Gastroesophageal sphincter (tissue), 4 donors: ENCODE results near the gene PPFIA1. TPM values are rescaled to one million over a fixed set of nuclear protein-coding genes. Genes with fewer than 3 reads are reported as not detected.
A peak's percentile ranks its signal among the peaks of the same experiment; 100 is the strongest.

Experiments
- ATAC-seq: fragments of 150-250 bp; one replicate; pipeline ENCODE4 v1.9.1; 2016; ENCODE audit warnings: mild to moderate bottlenecking, moderate library complexity
- H3K27ac ChIP-seq, 4 donors: fragments of 200-600 bp; sonication (generic) in 3 of 4; 1 replicate in 3 of 4; 2 replicates in 1 of 4; pipeline ENCODE4 v1.5.1; 2016 to 2019
- H3K27me3 ChIP-seq: fragments of 200-600 bp; sonication (generic); one replicate; pipeline ENCODE4 v1.5.1; 2019
- H3K36me3 ChIP-seq, 2 donors: fragments of 200-600 bp; sonication (generic); one replicate each; pipeline ENCODE4 v1.5.1; 2019; ENCODE audit warnings: control low read depth in 1 of 2
- H3K4me1 ChIP-seq, 3 donors: fragments of 200-600 bp; sonication (generic); 1 replicate in 2 of 3; 2 replicates in 1 of 3; pipeline ENCODE4 v1.5.1; 2016 to 2019; ENCODE audit warnings: control low read depth in 2 of 3
- H3K4me3 ChIP-seq, 2 donors: fragments of 200-600 bp; sonication (generic); one replicate each; pipeline ENCODE4 v1.5.1; 2019; ENCODE audit warnings: mild to moderate bottlenecking in 1 of 2, moderate library complexity in 1 of 2
- H3K9me3 ChIP-seq, 3 donors: fragments of 200-600 bp; sonication (generic); one replicate each; pipeline ENCODE4 v1.5.1; 2017 to 2019; ENCODE audit warnings: control low read depth in 2 of 3
- EP300 ChIP-seq: sonication (generic); formaldehyde crosslinking; IDR thresholded peaks from one replicate; pipeline ENCODE4 v1.6.1; 2017; ENCODE audit warnings: antibody characterized with exemption, mild to moderate bottlenecking
- POLR2A ChIP-seq, 2 donors: fragments of 450-650 bp; IDR thresholded peaks; one replicate each; pipeline ENCODE4 v1.6.1; 2017; ENCODE audit warnings: antibody characterized with exemption in 2 of 2, mild to moderate bottlenecking in 2 of 2, moderate library complexity in 1 of 2
- POLR2AphosphoS5 ChIP-seq: sonication (generic); formaldehyde crosslinking; IDR thresholded peaks from one replicate; pipeline ENCODE4 v1.6.1; 2017; ENCODE audit warnings: antibody characterized with exemption
- WGBS, 2 donors: methylation state at CpG; one replicate each; pipeline ENCODE4 v1.1.5; 2018; ENCODE audit warnings: low coverage in 1 of 2; 5-methylcytosine and 5-hydroxymethylcytosine counted together
- total RNA-seq, 4 donors: library from RNA; depleted of rRNA; stranded (reverse); fragments of >200 nt; gene quantifications; one replicate each; pipeline ENCODE4 v1.1.0, GENCODE V29; 2016
- TF ChIP-seq, protein P1 (sequence below), 4 experiments: fragments of 200-600 bp in 2 of 4; fragments of 450-650 bp in 2 of 4; sonication (generic) in 1 of 4; IDR thresholded peaks; one replicate each; pipeline ENCODE4 v1.5.1; 2017 to 2019; ENCODE audit warnings: antibody characterized with exemption in 4 of 4, mild to moderate bottlenecking in 2 of 4, moderate library complexity in 2 of 4

The PPFIA1 gene
- total RNA-seq, 4 donors from 2014 or later = 54.3 to 68.8 (median 61.5) TPM

DNA sequence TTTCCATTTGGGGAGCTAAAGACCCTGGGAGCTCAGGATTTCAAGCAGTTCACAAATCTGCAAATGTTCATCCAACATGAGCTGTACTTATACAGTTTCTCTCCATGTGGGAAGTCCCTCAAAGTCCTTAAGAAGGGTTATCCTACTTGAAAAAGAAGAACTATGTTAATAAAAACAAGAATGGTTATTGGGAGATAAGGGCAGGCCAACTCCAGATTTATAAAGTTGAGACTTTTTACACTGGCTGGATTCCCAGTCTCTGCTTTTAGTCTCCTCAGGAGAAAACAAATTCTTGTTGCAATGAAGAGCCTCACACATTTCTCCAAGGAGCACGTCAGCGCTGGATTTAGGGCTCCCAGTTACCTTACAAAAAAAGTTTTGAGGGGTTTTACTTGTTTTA is 93.7 kb downstream of the PPFIA1 start:
- peak overlapping the region in 1 of 4 donors; percentile 12 for H3K27ac ChIP-seq
- TF ChIP-seq POLR2A (IDR thresholded peaks at IDR 0.05) (no peak), POLR2AphosphoS5 (no peak), EP300 (no peak)
- TF ChIP-seq, protein P1, sequence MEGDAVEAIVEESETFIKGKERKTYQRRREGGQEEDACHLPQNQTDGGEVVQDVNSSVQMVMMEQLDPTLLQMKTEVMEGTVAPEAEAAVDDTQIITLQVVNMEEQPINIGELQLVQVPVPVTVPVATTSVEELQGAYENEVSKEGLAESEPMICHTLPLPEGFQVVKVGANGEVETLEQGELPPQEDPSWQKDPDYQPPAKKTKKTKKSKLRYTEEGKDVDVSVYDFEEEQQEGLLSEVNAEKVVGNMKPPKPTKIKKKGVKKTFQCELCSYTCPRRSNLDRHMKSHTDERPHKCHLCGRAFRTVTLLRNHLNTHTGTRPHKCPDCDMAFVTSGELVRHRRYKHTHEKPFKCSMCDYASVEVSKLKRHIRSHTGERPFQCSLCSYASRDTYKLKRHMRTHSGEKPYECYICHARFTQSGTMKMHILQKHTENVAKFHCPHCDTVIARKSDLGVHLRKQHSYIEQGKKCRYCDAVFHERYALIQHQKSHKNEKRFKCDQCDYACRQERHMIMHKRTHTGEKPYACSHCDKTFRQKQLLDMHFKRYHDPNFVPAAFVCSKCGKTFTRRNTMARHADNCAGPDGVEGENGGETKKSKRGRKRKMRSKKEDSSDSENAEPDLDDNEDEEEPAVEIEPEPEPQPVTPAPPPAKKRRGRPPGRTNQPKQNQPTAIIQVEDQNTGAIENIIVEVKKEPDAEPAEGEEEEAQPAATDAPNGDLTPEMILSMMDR (IDR thresholded peaks at IDR 0.05) = no peak
- H3K27me3 ChIP-seq = no peaks in the 10 kb centered on the region
- no peak overlapping the region for H3K4me3 ChIP-seq
- ATAC-seq = no peak
- no peaks in the 10 kb centered on the region for H3K4me1 ChIP-seq
- no peaks in the 10 kb centered on the region for H3K9me3 ChIP-seq
- H3K36me3 ChIP-seq = peaks cover 0 to 67% of the 10 kb centered on the region in 2 donors
- 4 to 75% methylated on average over 2 of the region's 2 CpGs for WGBS, 2 donors

DNA sequence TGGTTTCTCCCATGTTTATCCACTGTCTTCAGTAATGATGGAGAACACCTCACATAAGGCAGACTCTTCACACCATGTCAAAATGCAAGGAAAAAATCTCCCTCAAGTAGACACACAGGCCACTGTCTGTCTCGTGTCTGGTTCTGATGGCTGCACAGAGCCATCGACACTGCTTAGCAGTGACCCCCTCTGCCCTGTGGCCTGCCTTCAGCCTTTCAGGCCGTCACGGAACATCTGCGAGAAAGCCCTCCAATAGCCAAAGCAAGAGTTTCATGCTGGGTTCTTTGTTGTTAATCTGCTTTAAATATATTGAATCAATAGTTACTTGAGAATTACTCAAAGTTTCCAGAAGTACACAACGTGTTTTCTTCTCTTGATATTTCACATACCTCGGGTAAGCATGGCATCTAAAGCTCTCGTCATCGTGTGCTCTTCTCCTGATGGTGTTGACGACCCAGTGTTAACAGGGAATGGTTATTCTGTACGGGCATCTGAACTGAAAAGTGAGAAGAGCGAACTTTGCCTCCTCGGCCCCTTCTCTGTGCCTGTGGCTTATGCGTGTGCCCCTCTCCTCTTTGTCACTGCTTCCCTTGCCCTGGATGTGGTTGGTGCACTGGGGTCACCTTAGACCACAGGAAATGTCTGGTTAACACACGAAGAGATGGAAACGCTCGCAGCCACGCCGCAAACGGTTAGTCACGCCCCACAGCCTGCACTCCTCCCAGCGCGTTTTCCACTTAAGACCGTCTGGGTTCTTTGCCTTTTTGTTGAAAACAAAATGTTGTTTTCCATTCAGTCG is 94.5 kb downstream of the PPFIA1 start:
- no peak for ATAC-seq
- WGBS, 2 donors = 70 to 90% methylated on average over 14 to 25 of the region's 25 CpGs
- Histone ChIP-seq H3K4me1 (no peaks in the 10 kb centered on the region), H3K9me3 (no peaks in the 10 kb centered on the region), H3K27ac (no peak overlapping the region), H3K36me3 (peaks cover 0 to 59% of the 10 kb centered on the region in 2 donors), H3K27me3 (no peaks in the 10 kb centered on the region), H3K4me3 (no peak overlapping the region)
- TF ChIP-seq POLR2A (IDR thresholded peaks at IDR 0.05) = no peak
- TF ChIP-seq, protein P1 (IDR thresholded peaks at IDR 0.05) = no peak
- no peak for TF ChIP-seq EP300
- TF ChIP-seq POLR2AphosphoS5 = no peak

DNA sequence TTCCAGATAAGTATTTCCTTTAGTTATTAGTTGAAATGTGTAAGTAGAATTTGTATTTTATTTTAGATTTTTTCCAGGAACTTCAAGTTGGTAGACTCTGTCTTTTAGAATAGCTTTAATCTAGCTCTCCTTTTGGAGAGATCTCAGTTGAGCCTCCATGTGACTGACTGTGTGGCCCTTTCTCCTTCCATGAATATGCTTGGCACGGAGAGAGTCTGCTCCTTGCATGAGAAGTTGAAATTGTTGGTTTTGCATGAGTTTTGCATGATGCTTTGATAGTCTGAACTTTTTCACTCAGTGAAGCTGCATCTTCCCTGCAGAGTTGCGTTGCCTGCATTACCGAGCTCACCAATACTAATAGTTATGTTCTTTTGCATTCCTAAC is 95.0 kb downstream of the PPFIA1 start:
- Histone ChIP-seq H3K27me3 (no peaks in the 10 kb centered on the region), H3K27ac (no peak overlapping the region), H3K4me1 (no peaks in the 10 kb centered on the region), H3K4me3 (no peak overlapping the region), H3K9me3 (no peaks in the 10 kb centered on the region), H3K36me3 (peaks cover 0 to 58% of the 10 kb centered on the region in 2 donors)
- WGBS, 2 donors = 100% methylated on average over 2 of the region's 3 CpGs; no CpG with 5 or more reads in 1 of the 2 donors
- TF ChIP-seq EP300 (no peak), POLR2A (IDR thresholded peaks at IDR 0.05) (no peak), POLR2AphosphoS5 (no peak)
- TF ChIP-seq, protein P1 (IDR thresholded peaks at IDR 0.05) = no peak
- no peak for ATAC-seq

DNA sequence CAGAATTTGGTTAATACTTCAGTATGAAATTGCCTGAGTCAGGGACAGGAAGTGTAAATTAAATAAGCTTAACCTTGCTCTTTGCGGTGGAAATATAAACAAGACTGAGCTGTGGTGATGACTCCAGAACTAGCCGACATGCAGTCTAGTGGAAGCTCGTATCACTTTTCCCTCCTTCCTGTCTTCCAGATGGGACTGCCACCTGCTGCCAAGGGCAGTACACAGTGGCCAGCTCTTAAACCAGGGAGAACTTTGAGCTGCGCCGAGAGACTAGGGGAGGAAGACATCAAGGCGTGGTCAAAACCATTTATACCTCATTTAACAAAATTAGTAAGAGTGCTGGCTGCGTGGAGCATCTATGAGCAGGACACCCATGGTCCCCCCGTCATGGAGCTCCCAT is 96.6 kb downstream of the PPFIA1 start:
- no peak for TF ChIP-seq POLR2AphosphoS5
- no peak for ATAC-seq
- Histone ChIP-seq H3K27ac (no peak overlapping the region), H3K4me1 (no peaks in the 10 kb centered on the region), H3K36me3 (peaks cover 0 to 53% of the 10 kb centered on the region in 2 donors), H3K9me3 (no peaks in the 10 kb centered on the region), H3K4me3 (no peak overlapping the region), H3K27me3 (no peaks in the 10 kb centered on the region)
- 50 to 74% methylated on average over 5 to 7 of the region's 8 CpGs for WGBS, 2 donors

DNA sequence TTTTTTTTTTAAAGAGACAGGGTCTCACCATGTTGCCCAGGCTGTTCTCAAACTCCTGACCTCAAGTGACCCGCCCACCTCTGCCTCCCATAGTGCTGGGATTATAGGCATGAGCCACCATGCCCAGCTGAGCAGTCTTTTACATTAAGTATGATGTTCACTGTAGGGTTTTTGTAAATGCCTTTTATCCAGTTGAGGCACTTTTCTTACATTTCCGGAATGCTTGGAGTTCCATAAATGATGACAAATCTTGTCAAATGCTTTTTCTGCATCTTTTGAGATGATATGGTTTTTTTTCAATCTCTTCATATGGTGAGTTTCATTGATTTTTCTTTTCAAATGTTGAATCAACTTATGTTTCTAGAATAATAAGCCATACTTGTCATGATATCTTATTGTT is 98.5 kb downstream of the PPFIA1 start:
- no peak overlapping the region for H3K27ac ChIP-seq
- no peaks in the 10 kb centered on the region for H3K4me1 ChIP-seq
- no peak for ATAC-seq
- H3K9me3 ChIP-seq = no peaks in the 10 kb centered on the region
- H3K4me3 ChIP-seq = no peak overlapping the region
- H3K36me3 ChIP-seq = peaks cover 0 to 53% of the 10 kb centered on the region in 2 donors
- no peaks in the 10 kb centered on the region for H3K27me3 ChIP-seq
- 90 to 100% methylated on average over 1 to 2 of the region's 2 CpGs for WGBS, 2 donors
- no peak for TF ChIP-seq EP300
- TF ChIP-seq, protein P1 (IDR thresholded peaks at IDR 0.05) = no peak
- TF ChIP-seq POLR2AphosphoS5 = no peak
- TF ChIP-seq POLR2A (IDR thresholded peaks at IDR 0.05) = no peak
